HEK293 (cell line): ENCODE results near the gene SNX17.

ENCODE experiments used
- CTCF ChIA-PET: fragments of 350-600 bp; formaldehyde crosslinking; extraction: SDS; loops from one replicate; lab custom pipeline; 2021; ENCODE audit warnings: antibody characterized with exemption; lab: Yijun Ruan, JAX
- POLR2A ChIA-PET: fragments of 300-600 bp; formaldehyde crosslinking; extraction: SDS; loops from one replicate; lab custom pipeline; 2020; ENCODE audit warnings: antibody characterized with exemption, inconsistent platforms; lab: Yijun Ruan, JAX
- H3K27ac ChIP-seq: fragments of 200-500 bp; sonication (Bioruptor generic); 2 replicates; pipeline ENCODE4 v1.5.1; 2014; ENCODE audit warnings: low read depth, low read length, control low read depth, inconsistent platforms; ENCODE audit errors: extremely low read depth
- H3K36me3 ChIP-seq, 2 experiments: fragments of 200-500 bp in 1 of 2; sonication (Bioruptor generic) in 1 of 2; 1 replicate in 1 of 2; 2 replicates in 1 of 2; pipeline ENCODE4 v1.5.1; 2014 to 2017; ENCODE audit warnings: inconsistent platforms in 2 of 2, low read length in 2 of 2; ENCODE audit not compliant: control insufficient read depth in 2 of 2, insufficient read depth in 1 of 2
- H3K4me1 ChIP-seq: fragments of 200-500 bp; sonication (Bioruptor generic); 2 replicates; pipeline ENCODE4 v1.5.1; 2014; ENCODE audit warnings: mild to moderate bottlenecking, low read length, inconsistent platforms; ENCODE audit not compliant: control insufficient read depth, insufficient read depth
- H3K4me3 ChIP-seq: 2 replicates; pipeline ENCODE4 v1.5.1; 2011; ENCODE audit warnings: low read depth, mild to moderate bottlenecking, control low read depth, low read length, moderate library complexity
- H3K9me3 ChIP-seq: fragments of 200-500 bp; sonication (Bioruptor generic); 2 replicates; pipeline ENCODE4 v1.5.1; 2014; ENCODE audit warnings: low read depth, low read length, inconsistent platforms; ENCODE audit not compliant: control insufficient read depth, insufficient read depth
- KLF16 ChIP-seq: fragments of 450-650 bp; formaldehyde crosslinking; IDR thresholded peaks from 2 replicates; pipeline ENCODE4 v1.5.1; 2017; ENCODE audit warnings: missing biosample characterization, missing genetic modification characterization
- MYNN ChIP-seq: fragments of 450-650 bp; formaldehyde crosslinking; IDR thresholded peaks from 2 replicates; pipeline ENCODE4 v1.5.1; 2016; ENCODE audit warnings: missing biosample characterization, missing genetic modification characterization, borderline replicate concordance
- MZF1 ChIP-seq: fragments of 450-650 bp; formaldehyde crosslinking; IDR thresholded peaks from 2 replicates; pipeline ENCODE4 v1.5.1; 2017; ENCODE audit warnings: missing biosample characterization, missing genetic modification characterization, borderline replicate concordance
- SP3 ChIP-seq: fragments of 450-650 bp; formaldehyde crosslinking; IDR thresholded peaks from 2 replicates; pipeline ENCODE4 v1.5.1; 2016; ENCODE audit warnings: missing biosample characterization, missing genetic modification characterization
- TRIM28 ChIP-seq: IDR thresholded peaks from 2 replicates; pipeline ENCODE4 v1.6.1; 2011; ENCODE audit warnings: low read length, control low read depth, borderline replicate concordance
- ZBTB7A ChIP-seq: fragments of 450-650 bp; formaldehyde crosslinking; IDR thresholded peaks from 2 replicates; pipeline ENCODE4 v1.5.1; 2016; ENCODE audit warnings: low read depth, missing biosample characterization, missing genetic modification characterization
- ZEB2 ChIP-seq: fragments of 450-650 bp; formaldehyde crosslinking; IDR thresholded peaks from 2 replicates; pipeline ENCODE4 v1.5.1; 2016; ENCODE audit warnings: missing biosample characterization, missing genetic modification characterization
- ZFHX2 ChIP-seq: fragments of 450-650 bp; formaldehyde crosslinking; conservative IDR thresholded peaks from 2 replicates; pipeline ENCODE4 v1.5.1; 2016; ENCODE audit warnings: missing biosample characterization, missing genetic modification characterization
- ZNF114 ChIP-seq: fragments of 450-650 bp; formaldehyde crosslinking; IDR thresholded peaks from 2 replicates; pipeline ENCODE4 v1.5.0; 2017; ENCODE audit warnings: missing biosample characterization, missing genetic modification characterization
- ZNF121 ChIP-seq: fragments of 450-650 bp; formaldehyde crosslinking; IDR thresholded peaks from 2 replicates; pipeline ENCODE4 v1.5.1; 2016; ENCODE audit warnings: missing biosample characterization, missing genetic modification characterization
- ZNF19 ChIP-seq: fragments of 450-650 bp; formaldehyde crosslinking; IDR thresholded peaks from 2 replicates; pipeline ENCODE4; 2016; ENCODE audit warnings: missing biosample characterization, missing genetic modification characterization, low read depth
- ZNF202 ChIP-seq: fragments of 450-650 bp; formaldehyde crosslinking; IDR thresholded peaks from 2 replicates; pipeline ENCODE4 v1.5.1; 2016; ENCODE audit warnings: missing biosample characterization, missing genetic modification characterization, borderline replicate concordance
- ZNF214 ChIP-seq: fragments of 450-650 bp; formaldehyde crosslinking; IDR thresholded peaks from 2 replicates; pipeline ENCODE4 v1.5.1; 2017; ENCODE audit warnings: missing biosample characterization, mild to moderate bottlenecking, missing genetic modification characterization, borderline replicate concordance
- ZNF366 ChIP-seq: fragments of 450-650 bp; formaldehyde crosslinking; conservative IDR thresholded peaks from 2 replicates; pipeline ENCODE4 v1.5.1; 2016; ENCODE audit warnings: missing biosample characterization, missing genetic modification characterization
- ZNF391 ChIP-seq: fragments of 450-650 bp; formaldehyde crosslinking; IDR thresholded peaks from 2 replicates; pipeline ENCODE4 v1.5.1; 2016; ENCODE audit warnings: low read depth, missing biosample characterization, missing genetic modification characterization, borderline replicate concordance
- ZNF600 ChIP-seq: fragments of 450-650 bp; formaldehyde crosslinking; IDR thresholded peaks from 2 replicates; pipeline ENCODE4 v1.5.1; 2016; ENCODE audit warnings: missing biosample characterization, missing genetic modification characterization
- ZNF670 ChIP-seq: fragments of 450-650 bp; formaldehyde crosslinking; IDR thresholded peaks from 2 replicates; pipeline ENCODE4 v1.5.1; 2016; ENCODE audit warnings: missing biosample characterization, missing genetic modification characterization, low read depth
- TF ChIP-seq, protein P1 (sequence below): fragments of 450-650 bp; formaldehyde crosslinking; IDR thresholded peaks from 2 replicates; pipeline ENCODE4 v1.5.1; 2017; ENCODE audit warnings: missing biosample characterization, missing genetic modification characterization
- TF ChIP-seq, protein P2 (sequence below): fragments of 450-650 bp; IDR thresholded peaks from 2 replicates; pipeline ENCODE4 v1.5.1; 2018; ENCODE audit warnings: missing biosample characterization, mild to moderate bottlenecking, missing genetic modification characterization
- TF ChIP-seq, protein P3 (sequence below): fragments of 450-650 bp; formaldehyde crosslinking; IDR thresholded peaks from 2 replicates; pipeline ENCODE4 v1.5.1; 2016; ENCODE audit warnings: missing biosample characterization, missing genetic modification characterization
- TF ChIP-seq, protein P4 (sequence below): fragments of 450-650 bp; formaldehyde crosslinking; IDR thresholded peaks from 2 replicates; pipeline ENCODE4 v1.5.1; 2016; ENCODE audit warnings: missing biosample characterization, missing genetic modification characterization
- TF ChIP-seq, protein P5 (sequence below): sonication (generic); formaldehyde crosslinking; IDR thresholded peaks from 2 replicates; pipeline ENCODE4 v1.8.1; 2022; ENCODE audit warnings: mild to moderate bottlenecking, moderate library complexity, missing genetic modification reagents
- TF ChIP-seq, protein P6 (sequence below): fragments of 450-650 bp; formaldehyde crosslinking; IDR thresholded peaks from 2 replicates; pipeline ENCODE4 v1.5.1; 2016; ENCODE audit warnings: missing biosample characterization, missing genetic modification characterization
- TF ChIP-seq, protein P7 (sequence below): fragments of 450-650 bp; formaldehyde crosslinking; IDR thresholded peaks from 2 replicates; pipeline ENCODE4 v1.5.1; 2017; ENCODE audit warnings: missing biosample characterization, missing genetic modification characterization

SNX17 gene

DNA sequence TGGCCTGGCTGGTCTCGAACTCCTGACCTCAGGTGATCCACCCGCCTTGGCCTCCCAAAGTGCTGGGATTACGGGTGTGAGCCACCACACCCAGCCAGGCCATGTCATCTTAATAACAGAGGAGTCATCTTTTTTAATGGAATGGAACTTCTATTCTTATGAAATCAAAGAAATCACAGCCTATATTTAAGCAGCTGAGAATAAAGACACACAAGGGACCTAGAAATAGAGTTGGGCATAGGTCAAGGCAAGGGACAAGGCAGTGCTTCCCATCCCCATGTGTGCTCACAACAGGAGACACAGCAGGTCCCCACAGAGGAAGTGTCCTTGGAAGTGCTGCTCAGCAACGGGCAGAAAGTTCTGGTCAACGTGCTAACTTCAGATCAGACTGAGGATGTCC is 3.2 kb downstream of the SNX17 start:
- TF ChIP-seq, protein P1, sequence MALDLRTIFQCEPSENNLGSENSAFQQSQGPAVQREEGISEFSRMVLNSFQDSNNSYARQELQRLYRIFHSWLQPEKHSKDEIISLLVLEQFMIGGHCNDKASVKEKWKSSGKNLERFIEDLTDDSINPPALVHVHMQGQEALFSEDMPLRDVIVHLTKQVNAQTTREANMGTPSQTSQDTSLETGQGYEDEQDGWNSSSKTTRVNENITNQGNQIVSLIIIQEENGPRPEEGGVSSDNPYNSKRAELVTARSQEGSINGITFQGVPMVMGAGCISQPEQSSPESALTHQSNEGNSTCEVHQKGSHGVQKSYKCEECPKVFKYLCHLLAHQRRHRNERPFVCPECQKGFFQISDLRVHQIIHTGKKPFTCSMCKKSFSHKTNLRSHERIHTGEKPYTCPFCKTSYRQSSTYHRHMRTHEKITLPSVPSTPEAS (tag by site-specific recombination), result no peak
- TF ChIP-seq, protein P2, sequence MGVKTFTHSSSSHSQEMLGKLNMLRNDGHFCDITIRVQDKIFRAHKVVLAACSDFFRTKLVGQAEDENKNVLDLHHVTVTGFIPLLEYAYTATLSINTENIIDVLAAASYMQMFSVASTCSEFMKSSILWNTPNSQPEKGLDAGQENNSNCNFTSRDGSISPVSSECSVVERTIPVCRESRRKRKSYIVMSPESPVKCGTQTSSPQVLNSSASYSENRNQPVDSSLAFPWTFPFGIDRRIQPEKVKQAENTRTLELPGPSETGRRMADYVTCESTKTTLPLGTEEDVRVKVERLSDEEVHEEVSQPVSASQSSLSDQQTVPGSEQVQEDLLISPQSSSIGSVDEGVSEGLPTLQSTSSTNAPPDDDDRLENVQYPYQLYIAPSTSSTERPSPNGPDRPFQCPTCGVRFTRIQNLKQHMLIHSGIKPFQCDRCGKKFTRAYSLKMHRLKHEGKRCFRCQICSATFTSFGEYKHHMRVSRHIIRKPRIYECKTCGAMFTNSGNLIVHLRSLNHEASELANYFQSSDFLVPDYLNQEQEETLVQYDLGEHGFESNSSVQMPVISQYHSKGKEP (tag by site-specific recombination), result no peak
- no peak for TF ChIP-seq MZF1 (tag by site-specific recombination)
- no peak for TF ChIP-seq ZEB2 (tag by site-specific recombination)
- no peak for TF ChIP-seq TRIM28
- TF ChIP-seq, protein P3, sequence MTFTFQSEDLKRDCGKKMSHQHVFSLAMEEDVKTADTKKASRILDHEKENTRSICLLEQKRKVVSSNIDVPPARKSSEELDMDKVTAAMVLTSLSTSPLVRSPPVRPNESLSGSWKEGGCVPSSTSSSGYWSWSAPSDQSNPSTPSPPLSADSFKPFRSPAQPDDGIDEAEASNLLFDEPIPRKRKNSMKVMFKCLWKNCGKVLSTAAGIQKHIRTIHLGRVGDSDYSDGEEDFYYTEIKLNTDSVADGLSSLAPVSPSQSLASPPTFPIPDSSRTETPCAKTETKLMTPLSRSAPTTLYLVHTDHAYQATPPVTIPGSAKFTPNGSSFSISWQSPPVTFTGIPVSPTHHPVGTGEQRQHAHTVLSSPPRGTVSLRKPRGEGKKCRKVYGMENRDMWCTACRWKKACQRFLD (tag by site-specific recombination), result no peak
- TF ChIP-seq, protein P4, sequence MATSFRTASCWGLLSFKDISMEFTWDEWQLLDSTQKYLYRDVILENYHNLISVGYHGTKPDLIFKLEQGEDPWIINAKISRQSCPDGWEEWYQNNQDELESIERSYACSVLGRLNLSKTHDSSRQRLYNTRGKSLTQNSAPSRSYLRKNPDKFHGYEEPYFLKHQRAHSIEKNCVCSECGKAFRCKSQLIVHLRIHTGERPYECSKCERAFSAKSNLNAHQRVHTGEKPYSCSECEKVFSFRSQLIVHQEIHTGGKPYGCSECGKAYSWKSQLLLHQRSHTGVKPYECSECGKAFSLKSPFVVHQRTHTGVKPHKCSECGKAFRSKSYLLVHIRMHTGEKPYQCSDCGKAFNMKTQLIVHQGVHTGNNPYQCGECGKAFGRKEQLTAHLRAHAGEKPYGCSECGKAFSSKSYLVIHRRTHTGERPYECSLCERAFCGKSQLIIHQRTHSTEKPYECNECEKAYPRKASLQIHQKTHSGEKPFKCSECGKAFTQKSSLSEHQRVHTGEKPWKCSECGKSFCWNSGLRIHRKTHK, result no peak
- TF ChIP-seq, protein P5, sequence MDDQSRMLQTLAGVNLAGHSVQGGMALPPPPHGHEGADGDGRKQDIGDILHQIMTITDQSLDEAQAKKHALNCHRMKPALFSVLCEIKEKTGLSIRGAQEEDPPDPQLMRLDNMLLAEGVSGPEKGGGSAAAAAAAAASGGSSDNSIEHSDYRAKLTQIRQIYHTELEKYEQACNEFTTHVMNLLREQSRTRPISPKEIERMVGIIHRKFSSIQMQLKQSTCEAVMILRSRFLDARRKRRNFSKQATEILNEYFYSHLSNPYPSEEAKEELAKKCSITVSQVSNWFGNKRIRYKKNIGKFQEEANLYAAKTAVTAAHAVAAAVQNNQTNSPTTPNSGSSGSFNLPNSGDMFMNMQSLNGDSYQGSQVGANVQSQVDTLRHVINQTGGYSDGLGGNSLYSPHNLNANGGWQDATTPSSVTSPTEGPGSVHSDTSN (CRISPR knock-in tag), result no peak
- no peak for TF ChIP-seq ZFHX2 (tag by site-specific recombination)
- TF ChIP-seq ZNF114 (tag by site-specific recombination), result no peak
- TF ChIP-seq KLF16 (tag by site-specific recombination), result no peak
- H3K27ac ChIP-seq, result no peak overlapping the region
- H3K4me3 ChIP-seq, result no peak overlapping the region
- H3K9me3 ChIP-seq, result no peaks in the 10 kb centered on the region
- no peaks in the 10 kb centered on the region for H3K4me1 ChIP-seq
- ChIA-PET CTCF (interaction anchor here (0.6 kb wide), 1 partner anchor 82 kb away, joined by 3 read pairs; no protein-coding TSS in a partner anchor), POLR2A (no interaction called here)
- peaks cover 27 to 70% of the 10 kb centered on the region in 2 experiments for H3K36me3 ChIP-seq

DNA sequence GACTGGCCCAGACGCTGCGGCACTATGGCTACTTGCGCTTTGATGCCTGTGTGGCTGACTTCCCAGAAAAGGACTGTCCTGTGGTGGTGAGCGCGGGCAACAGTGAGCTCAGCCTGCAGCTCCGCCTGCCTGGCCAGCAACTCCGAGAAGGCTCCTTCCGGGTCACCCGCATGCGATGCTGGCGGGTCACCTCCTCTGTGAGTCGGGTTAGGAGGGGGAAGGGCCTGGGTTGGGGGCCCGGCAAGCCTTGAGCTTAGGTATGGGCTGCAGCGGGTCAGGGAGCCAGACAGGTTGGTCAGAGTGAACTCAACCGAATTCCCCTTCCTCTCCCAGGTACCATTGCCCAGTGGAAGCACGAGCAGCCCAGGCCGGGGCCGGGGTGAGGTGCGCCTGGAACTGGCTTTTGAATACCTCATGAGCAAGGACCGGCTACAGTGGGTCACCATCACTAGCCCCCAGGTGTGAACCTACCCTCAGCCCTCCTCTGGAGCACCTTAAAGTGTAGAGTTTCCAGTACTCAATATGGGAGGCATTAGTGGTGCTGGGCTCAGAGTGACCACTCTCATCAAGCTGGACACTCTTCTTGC is 5.2 kb downstream of the SNX17 start:
- CTCF ChIA-PET, result no interaction called here
- Histone ChIP-seq H3K27ac (no peak overlapping the region), H3K4me3 (no peak overlapping the region), H3K9me3 (no peaks in the 10 kb centered on the region), H3K36me3 (peaks cover 27 to 75% of the 10 kb centered on the region in 2 experiments), H3K4me1 (no peaks in the 10 kb centered on the region; the same call in 1 of the 2 replicates)
- POLR2A ChIA-PET, result interaction anchor here (0.6 to 1.3 kb wide), 3 partner anchors 52 to 82 kb away, joined by 3 to 4 read pairs (median 3); partner anchors contain the start of genes MPV17 and NRBP1
- TF ChIP-seq ZNF391 (tag by site-specific recombination) (no peak), ZNF670 (tag by site-specific recombination) (no peak), ZBTB7A (tag by site-specific recombination) (no peak), ZNF600 (tag by site-specific recombination) (no peak), SP3 (tag by site-specific recombination) (no peak), ZNF214 (no peak), ZNF202 (no peak), ZNF19 (tag by site-specific recombination) (no peak), MYNN (no peak), ZNF121 (tag by site-specific recombination) (no peak), ZNF366 (tag by site-specific recombination) (no peak)
- TF ChIP-seq, protein P6, sequence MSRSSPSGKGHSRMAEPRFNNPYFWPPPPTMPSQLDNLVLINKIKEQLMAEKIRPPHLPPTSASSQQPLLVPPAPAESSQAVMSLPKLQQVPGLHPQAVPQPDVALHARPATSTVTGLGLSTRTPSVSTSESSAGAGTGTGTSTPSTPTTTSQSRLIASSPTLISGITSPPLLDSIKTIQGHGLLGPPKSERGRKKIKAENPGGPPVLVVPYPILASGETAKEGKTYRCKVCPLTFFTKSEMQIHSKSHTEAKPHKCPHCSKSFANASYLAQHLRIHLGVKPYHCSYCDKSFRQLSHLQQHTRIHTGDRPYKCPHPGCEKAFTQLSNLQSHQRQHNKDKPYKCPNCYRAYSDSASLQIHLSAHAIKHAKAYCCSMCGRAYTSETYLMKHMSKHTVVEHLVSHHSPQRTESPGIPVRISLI (tag by site-specific recombination), result no peak
- TF ChIP-seq, protein P7, sequence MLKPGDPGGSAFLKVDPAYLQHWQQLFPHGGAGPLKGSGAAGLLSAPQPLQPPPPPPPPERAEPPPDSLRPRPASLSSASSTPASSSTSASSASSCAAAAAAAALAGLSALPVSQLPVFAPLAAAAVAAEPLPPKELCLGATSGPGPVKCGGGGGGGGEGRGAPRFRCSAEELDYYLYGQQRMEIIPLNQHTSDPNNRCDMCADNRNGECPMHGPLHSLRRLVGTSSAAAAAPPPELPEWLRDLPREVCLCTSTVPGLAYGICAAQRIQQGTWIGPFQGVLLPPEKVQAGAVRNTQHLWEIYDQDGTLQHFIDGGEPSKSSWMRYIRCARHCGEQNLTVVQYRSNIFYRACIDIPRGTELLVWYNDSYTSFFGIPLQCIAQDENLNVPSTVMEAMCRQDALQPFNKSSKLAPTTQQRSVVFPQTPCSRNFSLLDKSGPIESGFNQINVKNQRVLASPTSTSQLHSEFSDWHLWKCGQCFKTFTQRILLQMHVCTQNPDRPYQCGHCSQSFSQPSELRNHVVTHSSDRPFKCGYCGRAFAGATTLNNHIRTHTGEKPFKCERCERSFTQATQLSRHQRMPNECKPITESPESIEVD, result no peak
